OCI-LY1 (cell line): ENCODE measurements around the gene ZNF556.
"Not testable (repeated sequence)": the region's sequence is repeated elsewhere in the genome, so short reads cannot be mapped to it uniquely, and the experiment has no call there.

Source experiments
- H2AFZ ChIP-seq: fragments of 200-600 bp; sonication (generic), shearing (Covaris generic); 2 replicates; pipeline ENCODE4 v1.6.0; 2014; ENCODE audit warnings: antibody characterized with exemption, mild to moderate bottlenecking, low read length
- H3F3A ChIP-seq: fragments of 200-600 bp; sonication (generic), shearing (Covaris generic); 2 replicates; pipeline ENCODE4 v1.6.0; 2014; ENCODE audit warnings: mild to moderate bottlenecking, antibody characterized with exemption, low read length, moderate library complexity; ENCODE audit not compliant: insufficient read depth
- H3K27ac ChIP-seq: fragments of 200-600 bp; sonication (generic); 2 replicates; pipeline ENCODE4 v1.5.1; 2014; ENCODE audit warnings: low read length, mixed run types, mild to moderate bottlenecking, low read depth; ENCODE audit not compliant: poor library complexity, severe bottlenecking
- H3K27me3 ChIP-seq: fragments of 200-600 bp; sonication (generic); 2 replicates; pipeline ENCODE4 v1.6.0; 2014; ENCODE audit warnings: antibody characterized with exemption, mild to moderate bottlenecking, low read length, moderate library complexity; ENCODE audit not compliant: insufficient read depth
- H3K36me3 ChIP-seq: fragments of 200-600 bp; sonication (generic); 2 replicates; pipeline ENCODE4 v1.6.1; 2014; ENCODE audit warnings: mild to moderate bottlenecking, antibody characterized with exemption, low read length, moderate library complexity, mixed read lengths; ENCODE audit not compliant: insufficient read depth
- H3K4me1 ChIP-seq: fragments of 200-600 bp; sonication (generic); 2 replicates; pipeline ENCODE4 v1.5.1; 2014; ENCODE audit warnings: mild to moderate bottlenecking, low read length, moderate library complexity; ENCODE audit not compliant: insufficient read depth, severe bottlenecking
- H3K4me2 ChIP-seq: fragments of 200-600 bp; sonication (generic), shearing (Covaris generic); 2 replicates; pipeline ENCODE4 v1.6.1; 2014; ENCODE audit warnings: low read length
- H3K4me3 ChIP-seq: fragments of 200-600 bp; sonication (generic); 2 replicates; pipeline ENCODE4 v1.5.1; 2014; ENCODE audit warnings: low read length, low read depth, mild to moderate bottlenecking, mixed read lengths; ENCODE audit not compliant: poor library complexity, severe bottlenecking
- H3K79me2 ChIP-seq: fragments of 200-600 bp; shearing (Covaris generic); 2 replicates; pipeline ENCODE4 v1.6.1; 2016; ENCODE audit warnings: mixed run types, low read length, mixed read lengths; ENCODE audit not compliant: insufficient read depth
- H3K9ac ChIP-seq: fragments of 200-600 bp; sonication (generic), shearing (Covaris generic); 2 replicates; pipeline ENCODE4 v1.6.1; 2014; ENCODE audit warnings: mild to moderate bottlenecking, low read length, mixed read lengths
- H3K9me2 ChIP-seq: fragments of 200-600 bp; sonication (generic), shearing (Covaris generic); 2 replicates; pipeline ENCODE4 v1.6.1; 2014; ENCODE audit warnings: low read depth, mild to moderate bottlenecking, low read length, mixed read lengths
- H3K9me3 ChIP-seq: fragments of 200-600 bp; shearing (Covaris generic); 2 replicates; pipeline ENCODE4 v1.6.1; 2014; ENCODE audit warnings: low read length, mixed read lengths
- H4K20me1 ChIP-seq: fragments of 200-600 bp; sonication (generic), shearing (Covaris generic); 2 replicates; pipeline ENCODE4 v1.6.0; 2016; ENCODE audit warnings: mild to moderate bottlenecking, low read length; ENCODE audit not compliant: insufficient read depth
- CTCF ChIP-seq: fragments of 200-600 bp; sonication (generic), shearing (Covaris generic); IDR thresholded peaks from 2 replicates; pipeline ENCODE4 v1.5.1; 2017; ENCODE audit warnings: mild to moderate bottlenecking, antibody characterized with exemption, low read length, moderate library complexity, mixed read lengths
- EZH2 ChIP-seq: fragments of 200-600 bp; sonication (generic), shearing (Covaris generic); IDR thresholded peaks from 2 replicates; pipeline ENCODE4 v1.8.0; 2017; ENCODE audit warnings: borderline replicate concordance, mixed run types, mild to moderate bottlenecking, antibody characterized with exemption, low read length, moderate library complexity, mixed read lengths

The ZNF556 gene

GRCh38 chr19:2887391-2887914 is 20.3 kb downstream of the ZNF556 start:
- H3K36me3 ChIP-seq: no peaks in the 10 kb centered on the region
- no peaks in the 10 kb centered on the region for H3K79me2 ChIP-seq
- no peaks in the 10 kb centered on the region for H4K20me1 ChIP-seq
- H3K9me2 ChIP-seq: no peaks in the 10 kb centered on the region
- no peak overlapping the region for H3K27ac ChIP-seq
- no peak overlapping the region for H3K4me2 ChIP-seq
- TF ChIP-seq CTCF (peak; percentile 47), EZH2 (no peak)
- no peak overlapping the region for H3K9ac ChIP-seq
- H3K27me3 ChIP-seq: no peaks in the 10 kb centered on the region; the same call in 1 of the 2 replicates
- H2AFZ ChIP-seq: no peak overlapping the region
- no peaks in the 10 kb centered on the region for H3K9me3 ChIP-seq
- no peak overlapping the region for H3K4me3 ChIP-seq
- no peaks in the 10 kb centered on the region for H3K4me1 ChIP-seq
- no peaks in the 10 kb centered on the region for H3F3A ChIP-seq

- TF ChIP-seq CTCF (no peak), EZH2 (no peak)
- H3K4me3 ChIP-seq: no peak overlapping the region
- H3K9me2 ChIP-seq: no peaks in the 10 kb centered on the region
- no peak overlapping the region for H2AFZ ChIP-seq
- H3K27ac ChIP-seq: no peak overlapping the region
- no peaks in the 10 kb centered on the region for H3K9me3 ChIP-seq
- H3K79me2 ChIP-seq: no peaks in the 10 kb centered on the region
- no peak overlapping the region for H3K9ac ChIP-seq
- H3K4me2 ChIP-seq: no peak overlapping the region
- H3K4me1 ChIP-seq: no peaks in the 10 kb centered on the region
- no peaks in the 10 kb centered on the region for H4K20me1 ChIP-seq
- no peaks in the 10 kb centered on the region for H3F3A ChIP-seq
- no peaks in the 10 kb centered on the region for H3K36me3 ChIP-seq
- H3K27me3 ChIP-seq: no peaks in the 10 kb centered on the region; the same call in 1 of the 2 replicates
Measured at GRCh38 chr19:2888731-2889224, 21.6 kb downstream of the ZNF556 start.

GRCh38 chr19:2890531-2890930 is 23.4 kb downstream of the ZNF556 start:
- H3K79me2 ChIP-seq, H2AFZ ChIP-seq, H3K4me2 ChIP-seq, H3K9me2 ChIP-seq, H3K9me3 ChIP-seq, H4K20me1 ChIP-seq, H3F3A ChIP-seq, H3K4me1 ChIP-seq, H3K27ac ChIP-seq, H3K4me3 ChIP-seq, H3K27me3 ChIP-seq, H3K9ac ChIP-seq, H3K36me3 ChIP-seq: not testable (repeated sequence)

- Histone ChIP-seq H3K4me2 (no peak overlapping the region), H3K79me2 (no peaks in the 10 kb centered on the region), H3K9me2 (no peaks in the 10 kb centered on the region), H3K4me3 (no peak overlapping the region), H3F3A (no peaks in the 10 kb centered on the region), H3K27me3 (no peaks in the 10 kb centered on the region), H3K27ac (no peak overlapping the region), H2AFZ (no peak overlapping the region), H3K9me3 (0 out of 2 replicates have a peak, but pooled peaks cover 5% of the 10 kb centered on the region), H3K36me3 (no peaks in the 10 kb centered on the region), H3K9ac (no peak overlapping the region), H4K20me1 (no peaks in the 10 kb centered on the region), H3K4me1 (no peaks in the 10 kb centered on the region)
- TF ChIP-seq EZH2 (no peak), CTCF (no peak)
Measured at GRCh38 chr19:2896694-2897093, 29.6 kb downstream of the ZNF556 start.
